Measurements from ENCODE around the gene NMRAL1.

The NMRAL1 gene

GRCh38 chr16:4500272-4500671 is 25.8 kb upstream of the NMRAL1 start:
- Histone ChIP-seq H3K4me1 (ENCODE audit: control insufficient read depth, insufficient read depth, low read length) (0 out of 2 replicates have a peak, but pooled peaks cover 3% of the 10 kb centered on the region), H3K9me3 (ENCODE audit: control insufficient read depth, insufficient read depth, low read depth, low read length) (no peaks in the 10 kb centered on the region), H3K27ac (ENCODE audit: extremely low read depth, low read depth, low read length) (no peak overlapping the region), H3K36me3 (ENCODE audit: control insufficient read depth in 2 of 2, insufficient read depth in 1 of 2, low read length in 2 of 2) (no peaks in the 10 kb centered on the region; a peak in 1 of 3 replicates), H3K4me3 (ENCODE audit: low read depth, low read length) (no peak overlapping the region)
- ChIA-PET POLR2A (no interaction called here), CTCF (interaction anchor here (0.7 to 2.2 kb wide), 7 partner anchors 8 to 124 kb away, joined by 3 to 8 read pairs (median 6); partner anchors contain the start of genes HMOX2 and MGRN1)
- no peak for TF ChIP-seq ZNF202 (tag by site-specific recombination; IDR thresholded peaks at IDR 0.05; ENCODE audit: borderline replicate concordance)
- TF ChIP-seq ZEB2 (tag by site-specific recombination; IDR thresholded peaks at IDR 0.05), result peak; percentile 30; the same call in 1 of the 2 replicates
- peak; percentile 25; the same call in 1 of the 2 replicates for TF ChIP-seq PRDM1 (tag by site-specific recombination; IDR thresholded peaks at IDR 0.05)
- peak; percentile 66; the same call in 1 of the 2 replicates for TF ChIP-seq INSM2 (tag by site-specific recombination; IDR thresholded peaks at IDR 0.05)
- TF ChIP-seq ZNF639 (tag by site-specific recombination; IDR thresholded peaks at IDR 0.05), result no peak
- no peak for TF ChIP-seq ZNF792 (tag by site-specific recombination; IDR thresholded peaks at IDR 0.05)
- no peak for TF ChIP-seq PRDM4 (tag by site-specific recombination; IDR thresholded peaks at IDR 0.05)
- TF ChIP-seq ZIC2 (tag by site-specific recombination; IDR thresholded peaks at IDR 0.05), result no peak
- no peak for TF ChIP-seq REPIN1 (tag by site-specific recombination; IDR thresholded peaks at IDR 0.05; ENCODE audit: low read depth)
- 0 out of 2 replicates have a peak, but pooled peaks have one; percentile 35 for TF ChIP-seq ZNF600 (tag by site-specific recombination; IDR thresholded peaks at IDR 0.05)

- H3K4me3 ChIP-seq (ENCODE audit: low read depth, low read length), result no peak overlapping the region
- H3K4me1 ChIP-seq (ENCODE audit: control insufficient read depth, insufficient read depth, low read length), result 0 out of 2 replicates have a peak, but pooled peaks cover 3% of the 10 kb centered on the region
- H3K9me3 ChIP-seq (ENCODE audit: control insufficient read depth, insufficient read depth, low read depth, low read length), result no peaks in the 10 kb centered on the region
- ChIA-PET CTCF (interaction anchor here (0.7 to 1.6 kb wide), 5 partner anchors 9 to 454 kb away, joined by 3 to 8 read pairs (median 5); partner anchors contain the start of gene MGRN1), POLR2A (no interaction called here)
- no peaks in the 10 kb centered on the region; a peak in 1 of 3 replicates for H3K36me3 ChIP-seq (ENCODE audit: control insufficient read depth in 2 of 2, insufficient read depth in 1 of 2, low read length in 2 of 2)
- no peak overlapping the region for H3K27ac ChIP-seq (ENCODE audit: extremely low read depth, low read depth, low read length)
- TF ChIP-seq ZNF768 (tag by site-specific recombination; IDR thresholded peaks at IDR 0.05) (no peak), ZNF146 (tag by site-specific recombination; IDR thresholded peaks at IDR 0.05) (peak; percentile 91)
These were observed 24.8 kb upstream of the NMRAL1 start for GRCh38 chr16:4499196-4499555.

GRCh38 chr16:4498546-4499195 is 24.2 kb upstream of the NMRAL1 start:
- Histone ChIP-seq H3K4me1 (ENCODE audit: control insufficient read depth, insufficient read depth, low read length) (0 out of 2 replicates have a peak, but pooled peaks cover 3% of the 10 kb centered on the region), H3K27ac (ENCODE audit: extremely low read depth, low read depth, low read length) (no peak overlapping the region), H3K36me3 (ENCODE audit: control insufficient read depth in 2 of 2, insufficient read depth in 1 of 2, low read length in 2 of 2) (no peaks in the 10 kb centered on the region; a peak in 1 of 3 replicates), H3K4me3 (ENCODE audit: low read depth, low read length) (no peak overlapping the region), H3K9me3 (ENCODE audit: control insufficient read depth, insufficient read depth, low read depth, low read length) (no peaks in the 10 kb centered on the region)
- CTCF ChIA-PET, result interaction anchor here (0.7 to 1.1 kb wide), 3 partner anchors 11 to 454 kb away, joined by 5 to 8 read pairs (median 5); no protein-coding TSS in a partner anchor
- POLR2A ChIA-PET, result no interaction called here
- TF ChIP-seq ZNF311 (tag by site-specific recombination; IDR thresholded peaks at IDR 0.05; ENCODE audit: borderline replicate concordance), result no peak
- TF ChIP-seq ZNF518A (tag by site-specific recombination; conservative IDR thresholded peaks at IDR 0.05; ENCODE audit: low read depth), result no peak
- TF ChIP-seq OSR2 (tag by site-specific recombination; IDR thresholded peaks at IDR 0.05), result no peak
- no peak for TF ChIP-seq GLIS1 (tag by site-specific recombination; IDR thresholded peaks at IDR 0.05)
- TF ChIP-seq ZNF501 (tag by site-specific recombination; IDR thresholded peaks at IDR 0.05), result no peak
- TF ChIP-seq ZFP3 (tag by site-specific recombination; IDR thresholded peaks at IDR 0.05; ENCODE audit: low read depth), result no peak
- no peak for TF ChIP-seq ZNF747 (tag by site-specific recombination; IDR thresholded peaks at IDR 0.05)
- no peak for TF ChIP-seq OVOL3 (tag by site-specific recombination; IDR thresholded peaks at IDR 0.05)

All from HEK293 (cell line).